ENCODE measurements around the gene CFAP65.
A peak's percentile ranks its signal among the peaks of the same experiment; 100 is the strongest.

CFAP65 gene

GRCh38 chr2:219041252-219041651, at the start of gene CFAP65:
Gene CFAP65 (minus strand): TSS chr2:219041516. CDS start chr2:219039048, 2,468 bp downstream.
- peak; percentile 41 for DNase-seq

DNA sequence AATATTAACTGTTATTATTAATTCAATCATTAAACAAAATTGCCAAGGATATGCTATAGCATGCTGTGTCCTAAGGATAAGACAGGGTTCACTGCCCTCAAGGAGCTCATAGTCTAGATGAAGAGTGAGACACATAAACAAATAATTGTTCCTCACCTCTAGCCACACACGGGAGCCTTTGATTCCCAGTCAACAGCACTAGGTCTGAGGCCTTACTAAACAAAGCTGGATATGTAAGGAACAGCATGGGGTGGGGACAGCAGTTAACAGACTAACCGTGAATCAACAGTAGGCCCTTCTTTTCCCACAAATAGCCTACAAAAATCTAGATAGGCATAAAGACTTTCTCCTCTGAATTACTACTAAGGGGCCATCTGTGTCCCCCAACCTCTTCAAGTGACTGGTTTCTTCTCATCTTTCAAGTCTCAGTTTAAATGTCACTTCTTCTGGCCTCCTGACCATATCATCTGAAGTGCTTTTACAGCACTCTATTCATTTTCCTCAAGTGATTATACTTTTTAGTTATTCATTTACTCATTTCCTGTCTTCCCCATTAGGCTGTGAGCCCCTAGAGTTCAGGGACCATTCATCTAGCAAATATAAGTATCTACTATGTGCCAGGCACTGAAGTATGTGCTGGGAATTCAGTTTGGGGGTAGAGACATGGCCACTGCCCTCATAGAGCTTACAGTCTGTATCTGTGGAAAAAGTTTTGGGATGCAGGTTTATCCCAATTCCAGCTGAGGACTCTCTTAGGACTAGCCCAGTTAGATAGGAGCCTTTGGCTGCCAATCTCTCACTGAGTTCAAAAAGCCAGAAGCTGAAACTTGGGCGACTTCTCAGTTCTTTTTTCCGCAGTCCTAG, 49.4 kb upstream of the CFAP65 start:
- no peak for DNase-seq

- DNase-seq = no peak
These were observed 48.0 kb upstream of the CFAP65 start for GRCh38 chr2:219089330-219089729.

DNA sequence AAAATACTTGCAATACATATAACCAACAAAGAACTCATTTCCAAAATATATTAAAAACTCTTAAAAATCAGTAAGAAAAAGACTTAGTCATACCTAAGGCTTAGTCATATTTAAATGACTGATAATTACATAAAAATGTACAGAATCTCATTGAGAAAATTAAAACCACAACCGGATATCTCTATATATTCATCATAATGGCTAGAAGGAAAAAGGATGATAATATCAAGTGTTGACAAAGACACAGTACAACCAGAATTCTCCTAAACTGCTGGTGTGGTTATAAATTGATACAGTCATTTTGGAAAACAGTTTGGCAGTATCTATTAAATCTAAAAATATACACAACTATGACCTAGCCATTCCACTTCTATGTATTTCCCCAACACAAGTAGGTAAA, 46.5 kb upstream of the CFAP65 start:
- no peak for DNase-seq

DNA sequence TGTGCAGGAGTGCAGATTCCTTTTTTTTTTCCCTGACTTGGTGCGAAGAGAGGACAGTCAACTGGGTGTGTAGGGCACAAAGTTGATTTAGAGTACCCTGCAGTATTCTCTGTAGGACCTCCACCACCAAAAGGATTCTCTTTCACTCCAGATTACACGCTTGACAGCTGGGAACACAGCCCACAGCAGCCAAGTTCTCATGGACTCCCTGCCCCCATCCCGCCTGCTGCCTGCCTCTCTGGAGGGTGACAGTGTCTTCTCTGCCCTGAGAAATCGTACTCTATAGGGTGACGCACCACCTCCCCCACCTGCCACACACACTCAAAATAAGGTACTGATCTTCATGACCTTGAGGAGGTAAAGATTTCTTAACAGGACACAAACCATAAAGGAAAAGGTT, 46.0 kb upstream of the CFAP65 start:
- no peak for DNase-seq

DNA sequence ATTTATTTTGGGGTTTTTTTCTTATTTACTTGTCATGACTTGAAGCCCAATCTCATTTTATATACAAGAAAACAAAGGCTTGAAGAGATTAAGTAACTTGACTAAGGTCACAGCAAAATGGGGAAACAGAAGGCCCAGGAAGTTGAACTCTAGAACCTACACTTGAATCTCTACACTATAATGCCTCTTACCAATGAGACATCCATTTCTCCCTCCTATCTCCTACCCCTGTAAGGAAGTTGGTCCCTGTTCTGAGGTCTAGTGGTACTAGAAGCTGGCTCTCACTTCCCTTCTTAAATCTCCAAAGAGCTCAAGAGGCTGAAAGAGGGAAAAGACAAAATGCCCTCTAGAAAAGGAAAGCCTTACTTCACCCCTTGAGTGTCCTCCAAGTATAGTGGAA, 44.9 kb upstream of the CFAP65 start:
- no peak for DNase-seq

GRCh38 chr2:219084791-219085190, 43.5 kb upstream of the CFAP65 start:
- DNase-seq = no peak

DNA sequence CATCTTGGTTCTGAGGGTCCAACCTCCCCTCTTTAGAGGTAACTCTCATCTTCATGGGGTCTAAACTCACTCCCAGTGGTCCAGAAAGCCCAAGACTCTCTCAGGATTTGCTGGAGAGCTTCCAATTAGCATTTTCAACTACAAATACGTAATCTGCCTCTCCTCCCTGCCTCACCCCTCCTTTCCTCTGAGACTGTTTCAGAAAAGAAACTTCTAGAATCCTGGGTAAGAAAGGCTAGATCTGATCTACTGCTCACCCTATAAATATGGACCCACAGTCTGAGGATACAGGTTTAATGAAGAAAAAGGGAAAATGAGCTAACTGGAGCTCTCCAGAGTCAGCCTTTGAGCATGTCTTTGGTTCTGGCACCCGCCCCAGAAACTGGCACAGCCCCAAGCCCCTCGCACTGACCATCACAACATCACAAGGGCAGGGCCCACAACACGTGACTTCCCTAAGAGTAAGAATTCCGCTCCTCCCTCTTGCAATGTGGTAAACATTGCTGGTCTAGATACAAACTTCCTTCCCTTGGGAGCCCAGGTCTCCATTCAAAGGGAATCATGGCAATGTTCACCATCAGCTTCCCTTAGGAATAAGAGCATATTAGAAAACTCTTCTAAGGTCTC, 41.1 kb upstream of the CFAP65 start:
- no peak for DNase-seq

DNA sequence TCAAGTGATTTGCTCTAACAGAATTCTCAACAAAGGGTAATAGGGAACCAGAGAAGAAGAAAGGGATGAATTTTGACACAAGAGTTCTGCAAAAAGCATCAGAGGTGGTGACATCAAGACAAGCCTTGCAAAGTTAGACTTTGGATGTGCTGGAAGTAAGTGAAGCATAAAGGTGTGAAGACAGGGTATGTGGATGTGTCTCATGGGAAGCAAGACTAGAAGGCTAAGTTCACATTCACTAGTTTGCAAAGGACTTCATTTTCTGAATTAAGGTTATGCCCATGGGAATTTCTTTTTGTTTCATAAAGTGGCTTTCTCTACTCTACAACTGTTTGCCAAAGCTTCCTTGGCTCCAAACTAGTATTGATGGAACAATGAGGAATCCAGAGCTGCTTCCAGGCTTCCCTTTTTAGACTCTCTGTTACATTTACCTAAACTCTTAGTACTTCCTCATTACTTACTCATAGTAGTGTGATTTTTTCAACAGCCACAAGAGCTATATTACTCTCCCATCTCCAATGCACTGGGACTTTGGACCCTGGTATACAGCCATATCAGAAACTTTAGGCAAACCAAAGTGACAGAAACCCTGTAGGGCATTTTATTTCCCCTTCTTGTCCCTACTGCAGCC, 40.5 kb upstream of the CFAP65 start:
- DNase-seq = no peak

- DNase-seq = no peak
These were observed 39.8 kb upstream of the CFAP65 start for GRCh38 chr2:219081096-219081495.

- DNase-seq = no peak
These were observed 38.1 kb upstream of the CFAP65 start for GRCh38 chr2:219079417-219079816.

DNA sequence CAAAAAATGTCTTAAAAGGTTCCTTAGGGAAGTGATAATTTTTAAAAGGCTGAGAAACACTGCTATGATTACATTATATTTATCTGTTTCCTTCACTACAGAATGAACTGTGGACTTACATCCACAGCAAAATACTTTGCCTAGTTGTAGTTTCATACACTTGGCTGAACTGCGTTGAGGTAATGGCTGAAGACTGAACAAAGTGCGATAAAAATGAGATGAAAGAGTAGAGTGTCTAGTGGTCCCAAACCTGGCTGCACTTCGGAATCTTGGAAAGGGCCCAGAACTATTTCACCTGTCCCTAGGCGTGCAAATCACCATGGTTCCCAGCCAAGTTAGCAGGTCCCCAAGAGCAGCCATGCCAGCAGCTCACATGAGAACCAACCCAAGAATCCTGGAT, 37.6 kb upstream of the CFAP65 start:
- DNase-seq = no peak

- no peak for DNase-seq
These were observed 36.8 kb upstream of the CFAP65 start for GRCh38 chr2:219078126-219078525.

DNA sequence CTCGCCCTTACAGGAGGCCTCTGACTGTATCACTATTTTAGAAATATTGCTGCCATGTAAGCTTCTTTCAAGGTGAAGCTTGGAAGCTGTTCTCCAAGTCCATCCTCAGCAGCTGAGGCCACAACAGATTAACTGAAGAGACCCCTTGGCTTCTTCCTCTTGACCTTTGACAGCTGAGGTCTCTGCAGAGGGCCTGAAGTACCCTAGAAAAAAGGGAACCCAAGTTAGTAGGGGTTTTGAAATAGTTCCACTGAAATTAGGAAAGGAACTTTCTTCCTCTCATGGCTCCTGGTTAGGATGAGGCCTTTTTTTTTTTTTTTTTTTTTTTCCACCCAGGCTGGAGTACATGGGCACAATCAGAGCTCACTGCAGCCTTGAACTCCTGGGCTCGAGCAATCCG, 34.9 kb upstream of the CFAP65 start:
- DNase-seq = no peak

DNA sequence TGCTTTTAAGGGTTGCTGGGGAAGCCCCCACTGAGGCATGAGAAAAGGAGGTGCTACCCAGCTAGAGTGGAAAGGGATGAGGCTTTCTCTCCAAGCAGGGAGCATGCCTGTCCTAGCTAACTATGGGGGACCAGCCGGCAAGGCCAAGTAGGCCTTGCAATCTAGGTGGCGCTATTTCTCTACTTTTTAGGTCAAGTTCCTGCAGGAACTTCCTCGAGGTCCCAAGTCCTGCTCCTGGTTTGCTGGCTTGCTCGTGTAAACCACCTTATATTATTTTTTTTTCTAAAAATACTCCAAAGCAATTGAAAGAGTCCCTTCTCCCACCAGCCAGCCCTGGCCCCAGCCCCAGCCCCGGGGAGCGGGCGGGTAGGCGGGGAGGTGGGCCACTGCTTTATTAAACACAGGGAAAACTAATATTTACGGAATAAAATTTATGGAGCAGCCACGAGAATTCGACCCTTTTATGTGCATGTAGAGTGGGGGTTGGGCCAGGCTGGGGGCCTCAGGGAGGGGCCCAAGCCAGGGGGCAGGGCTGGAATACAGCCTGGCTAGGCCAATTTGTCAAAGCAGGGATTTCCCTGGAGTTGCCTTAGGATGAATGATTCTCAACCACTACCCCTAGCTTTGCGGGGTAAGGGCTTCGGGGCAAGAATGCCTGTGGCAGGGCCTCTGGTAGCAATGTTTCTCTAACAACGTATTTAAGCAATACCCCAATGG, 32.3 kb upstream of the CFAP65 start:
- DNase-seq = peak; percentile 49

GRCh38 chr2:219072741-219073250, 31.5 kb upstream of the CFAP65 start:
- no peak for DNase-seq

DNA sequence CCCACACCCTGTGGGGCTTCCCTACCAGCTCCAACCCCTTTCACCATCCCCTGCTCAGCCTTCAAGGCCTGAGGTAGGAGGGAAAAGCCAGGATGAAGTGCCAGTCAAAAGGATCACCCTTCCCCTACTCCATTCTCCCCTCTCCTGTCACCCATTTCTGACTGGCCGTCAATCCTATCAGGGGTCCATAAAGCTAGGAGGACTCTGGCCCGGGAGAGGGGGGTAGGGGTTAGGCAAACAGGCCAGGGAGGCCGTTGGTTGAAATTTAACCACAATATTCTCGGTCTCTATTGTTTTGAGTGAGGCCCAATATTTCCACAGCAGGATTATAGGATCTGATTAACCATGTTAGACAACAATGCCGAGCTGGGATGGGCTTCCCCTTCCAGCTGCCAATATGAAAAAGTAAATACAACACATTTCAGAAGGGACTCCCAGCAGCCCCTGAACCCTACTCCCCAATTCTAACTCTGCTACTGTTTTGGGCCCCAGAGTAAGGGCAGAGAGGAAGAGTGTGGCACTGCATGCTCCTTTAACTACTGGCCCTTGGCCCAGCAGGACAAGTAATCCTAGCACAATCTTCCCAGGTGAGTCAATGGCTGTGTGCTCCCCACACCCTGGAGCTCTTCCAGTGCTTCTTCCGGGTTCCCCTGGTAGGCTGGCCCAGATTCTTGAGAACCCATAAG, 30.0 kb upstream of the CFAP65 start:
- DNase-seq = no peak

DNA sequence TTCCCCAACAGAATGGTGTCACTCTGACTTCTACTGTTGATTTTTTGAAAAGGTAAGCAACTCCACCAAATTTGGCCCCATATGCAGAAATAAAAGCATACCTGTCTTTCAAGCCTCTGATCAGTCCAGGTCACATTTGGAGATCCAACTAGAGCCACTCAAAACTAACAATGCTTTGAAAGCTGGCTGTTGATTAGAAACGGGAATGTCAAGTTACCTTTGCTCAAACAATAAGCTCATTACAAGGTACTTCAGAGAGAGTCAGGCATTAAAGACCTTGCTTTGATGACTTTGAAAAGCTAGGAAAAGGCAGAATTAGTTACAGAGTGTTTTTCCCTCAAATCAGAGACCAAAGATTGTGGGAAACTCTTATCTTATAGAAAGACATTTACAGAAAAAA, 24.2 kb upstream of the CFAP65 start:
- no peak for DNase-seq

DNA sequence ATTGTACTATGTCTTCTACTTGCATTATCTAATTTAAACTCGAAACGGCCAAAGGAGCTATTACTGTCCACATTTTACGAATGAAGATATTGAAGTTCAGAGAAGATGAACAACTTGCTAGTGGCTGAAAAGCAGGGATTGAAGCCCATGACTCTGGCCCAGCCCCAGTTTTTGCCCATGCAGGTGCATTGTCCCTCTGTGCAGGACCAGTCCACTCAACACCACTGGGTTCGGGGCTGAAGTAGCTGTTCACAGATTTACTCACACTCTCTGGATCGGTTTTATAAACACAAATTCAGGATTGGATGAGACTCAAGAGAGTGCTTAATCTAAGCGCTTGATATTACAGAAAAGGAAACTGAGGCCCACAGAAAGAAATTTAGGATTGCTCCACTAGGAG, 20.8 kb upstream of the CFAP65 start:
- no peak for DNase-seq

DNA sequence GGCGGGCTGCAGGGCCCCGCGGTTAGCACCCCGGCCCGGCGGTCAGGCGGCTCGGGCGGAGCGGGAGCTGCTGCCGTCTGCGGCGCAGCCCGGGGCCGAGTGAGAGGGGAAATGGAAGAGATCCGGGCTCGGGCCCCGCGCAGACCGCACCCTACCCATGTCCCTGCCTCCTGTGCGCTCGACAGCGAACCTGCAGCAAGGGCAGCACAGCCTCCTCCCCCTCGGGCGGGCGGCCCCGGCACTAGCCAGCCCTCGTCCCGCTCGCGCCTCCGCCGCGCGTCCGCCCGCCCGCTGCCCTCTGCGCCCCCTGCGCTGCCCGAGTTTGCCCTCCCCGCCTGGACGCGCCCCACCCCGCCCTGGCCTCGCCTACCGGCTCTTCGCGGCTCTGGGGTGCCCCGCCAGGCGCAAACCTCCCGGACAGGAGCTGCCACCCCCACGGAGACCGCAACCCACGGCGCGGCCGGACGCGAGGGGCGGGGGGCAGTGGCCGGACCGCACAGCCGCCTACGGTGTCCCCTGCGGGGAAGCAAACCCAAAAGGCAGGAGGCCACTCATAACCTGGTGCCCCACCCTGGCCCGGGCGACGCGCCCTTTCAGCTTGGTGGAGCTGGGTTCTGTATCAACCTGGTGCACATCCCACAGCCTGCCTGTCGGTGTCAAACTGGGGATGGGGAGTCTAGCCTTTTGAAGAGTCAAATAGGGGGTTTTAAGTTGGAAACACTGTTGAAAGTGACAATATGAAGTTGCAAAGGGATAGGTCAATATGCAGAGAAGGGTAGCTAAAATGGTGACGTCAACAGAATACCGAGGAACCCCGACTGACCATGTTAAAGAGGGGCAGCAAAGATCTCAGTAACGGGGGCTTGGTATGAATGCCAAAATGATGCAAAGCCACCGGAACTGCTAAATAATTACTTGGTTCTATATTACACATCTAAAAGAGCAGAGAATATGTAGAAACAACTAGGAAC, 19.8 kb upstream of the CFAP65 start, which contains the start of gene IHH:
Gene IHH (minus strand): TSS at position 101 of the 971 bp plus-strand sequence. CDS start 454 bp downstream, outside the sequence.
- no peak for DNase-seq
